Stromal cell of bone marrow (primary cell): ENCODE data around the gene KISS1R.

Experiments
- DNase-seq: peaks from one replicate; pipeline ENCODE4 v3.0.0-alpha.2; 2012; ENCODE audit warnings: low read depth

KISS1R gene

DNA sequence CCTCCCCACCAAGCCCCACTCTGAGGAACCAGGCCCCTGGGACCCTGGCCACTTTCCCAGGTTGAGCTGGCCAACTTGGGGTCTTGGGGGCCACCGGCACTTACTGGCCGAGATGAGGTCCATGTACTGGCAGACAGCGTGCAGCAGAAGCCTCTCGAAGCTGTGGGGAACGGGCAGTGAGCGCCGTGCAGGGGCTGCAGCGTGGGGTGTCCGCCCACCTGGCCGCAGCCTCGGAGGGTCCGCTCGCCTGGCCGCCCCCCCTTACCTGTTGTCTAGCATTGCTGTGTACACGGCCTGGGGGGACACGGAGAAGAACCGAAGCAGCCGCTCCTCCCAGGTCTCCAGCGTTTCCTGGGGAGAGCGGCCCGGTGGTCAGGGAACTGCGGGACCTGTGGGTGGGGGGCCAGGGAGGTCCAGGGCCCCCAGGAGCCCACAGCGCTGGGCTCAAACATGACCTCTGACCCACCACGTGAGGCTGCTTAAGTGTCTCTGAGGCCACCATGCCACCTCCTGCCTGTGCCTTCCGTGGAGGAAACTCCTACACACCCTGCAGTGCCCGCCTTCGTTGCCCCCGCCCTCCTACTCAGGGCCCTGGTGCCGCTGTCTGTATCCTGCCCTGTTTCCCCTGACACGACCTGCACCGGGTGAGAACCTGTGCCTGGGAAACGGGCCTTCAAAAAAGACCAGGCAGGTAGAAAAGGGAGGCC is 17.6 kb upstream of the KISS1R start:
- no peak for DNase-seq

- no peak for DNase-seq
Observed at GRCh38 chr19:900043-900301, 17.2 kb upstream of the KISS1R start.

- no peak for DNase-seq
Observed at GRCh38 chr19:900302-901111, 16.6 kb upstream of the KISS1R start.

GRCh38 chr19:901216-902092 is 15.7 kb upstream of the KISS1R start:
- DNase-seq = no peak

- no peak for DNase-seq
Observed at GRCh38 chr19:902093-902370, 15.1 kb upstream of the KISS1R start.

DNA sequence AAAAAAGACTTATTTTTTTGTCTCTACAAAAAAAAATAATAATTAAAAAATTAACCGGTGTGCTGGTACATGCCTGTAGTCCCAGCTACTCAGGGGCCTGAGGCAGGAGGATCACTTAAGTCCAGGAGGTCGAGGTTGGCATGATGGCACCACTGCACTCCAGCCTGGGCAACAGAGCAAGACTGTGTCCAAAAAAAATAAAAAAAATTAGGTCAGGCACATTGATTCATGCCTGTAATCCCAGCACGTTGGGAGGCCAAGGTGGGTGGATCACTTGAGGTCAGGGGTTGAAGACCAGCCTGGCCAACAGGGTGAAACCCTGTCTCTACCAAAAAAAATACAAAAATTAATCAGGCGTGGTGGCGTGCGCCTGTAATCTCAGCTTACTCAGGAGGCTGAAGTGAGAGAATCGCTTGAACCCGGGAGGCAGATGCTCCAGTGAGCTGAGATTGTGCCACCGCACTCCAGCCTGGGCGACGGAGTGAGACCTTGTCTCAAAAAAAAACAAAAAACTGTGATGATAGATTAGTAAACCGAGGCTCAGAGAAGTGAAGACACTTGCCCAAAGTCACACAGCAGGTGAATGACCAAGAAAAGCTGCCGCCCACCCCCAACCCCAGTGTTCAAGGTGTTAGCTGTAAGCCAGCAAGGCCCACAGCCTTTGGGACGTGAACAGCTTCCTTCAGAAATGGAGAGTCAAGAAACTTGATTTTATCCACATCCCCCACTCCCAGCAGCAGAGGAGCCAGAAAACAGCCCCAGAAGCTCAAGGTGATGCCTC is 14.5 kb upstream of the KISS1R start:
- no peak for DNase-seq

DNA sequence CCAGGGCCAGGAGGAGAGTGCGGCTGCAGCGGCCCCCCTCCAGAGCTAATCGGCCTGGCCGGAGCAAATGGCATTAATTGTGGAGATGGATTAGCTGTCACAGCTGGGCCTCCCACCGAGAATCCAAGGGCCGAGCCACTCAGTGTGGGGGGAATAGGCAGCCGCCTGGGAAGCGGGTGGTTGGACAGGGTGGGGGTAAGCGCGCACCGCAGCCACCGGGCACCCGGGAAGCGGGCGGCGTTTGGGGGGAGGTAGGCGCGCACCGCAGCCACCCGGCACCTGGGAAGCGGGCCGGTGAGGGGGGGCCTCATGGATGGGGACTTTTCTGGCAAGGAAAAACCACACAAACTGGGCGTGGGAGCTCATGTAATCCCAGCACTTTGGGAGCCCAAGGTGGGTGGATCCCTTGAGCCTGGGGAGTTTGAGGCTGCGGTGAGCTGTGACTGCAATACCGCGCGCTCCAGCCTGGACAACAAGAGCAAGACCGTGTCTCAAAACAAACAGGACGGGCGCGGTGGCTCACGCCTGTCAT is 13.8 kb upstream of the KISS1R start:
- DNase-seq = no peak

DNA sequence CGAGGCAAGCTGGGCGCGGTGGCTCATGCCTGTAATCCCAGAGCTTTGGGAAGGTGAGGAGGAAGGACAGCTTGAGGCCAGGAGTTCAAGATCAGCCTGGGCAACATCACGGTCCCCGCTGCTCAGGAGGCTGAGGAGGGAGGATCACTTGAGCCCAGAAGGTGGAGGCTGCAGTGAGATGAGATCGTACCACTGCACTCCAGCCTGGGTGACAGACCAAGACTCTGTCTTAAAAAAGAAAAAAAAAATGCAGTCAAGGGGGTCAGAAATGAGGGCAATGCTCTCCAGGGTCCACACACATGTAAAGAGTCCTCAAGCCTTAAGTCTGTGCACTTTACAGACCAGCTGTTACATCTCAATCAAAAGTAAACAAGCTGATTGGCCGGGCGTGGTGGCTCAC is 12.6 kb upstream of the KISS1R start:
- DNase-seq = no peak

GRCh38 chr19:906480-906879 is 10.7 kb upstream of the KISS1R start:
- DNase-seq = no peak

- DNase-seq = no peak
Observed at GRCh38 chr19:907183-907853, 9.8 kb upstream of the KISS1R start.

GRCh38 chr19:911197-912033 is 5.7 kb upstream of the KISS1R start:
- no peak for DNase-seq

DNA sequence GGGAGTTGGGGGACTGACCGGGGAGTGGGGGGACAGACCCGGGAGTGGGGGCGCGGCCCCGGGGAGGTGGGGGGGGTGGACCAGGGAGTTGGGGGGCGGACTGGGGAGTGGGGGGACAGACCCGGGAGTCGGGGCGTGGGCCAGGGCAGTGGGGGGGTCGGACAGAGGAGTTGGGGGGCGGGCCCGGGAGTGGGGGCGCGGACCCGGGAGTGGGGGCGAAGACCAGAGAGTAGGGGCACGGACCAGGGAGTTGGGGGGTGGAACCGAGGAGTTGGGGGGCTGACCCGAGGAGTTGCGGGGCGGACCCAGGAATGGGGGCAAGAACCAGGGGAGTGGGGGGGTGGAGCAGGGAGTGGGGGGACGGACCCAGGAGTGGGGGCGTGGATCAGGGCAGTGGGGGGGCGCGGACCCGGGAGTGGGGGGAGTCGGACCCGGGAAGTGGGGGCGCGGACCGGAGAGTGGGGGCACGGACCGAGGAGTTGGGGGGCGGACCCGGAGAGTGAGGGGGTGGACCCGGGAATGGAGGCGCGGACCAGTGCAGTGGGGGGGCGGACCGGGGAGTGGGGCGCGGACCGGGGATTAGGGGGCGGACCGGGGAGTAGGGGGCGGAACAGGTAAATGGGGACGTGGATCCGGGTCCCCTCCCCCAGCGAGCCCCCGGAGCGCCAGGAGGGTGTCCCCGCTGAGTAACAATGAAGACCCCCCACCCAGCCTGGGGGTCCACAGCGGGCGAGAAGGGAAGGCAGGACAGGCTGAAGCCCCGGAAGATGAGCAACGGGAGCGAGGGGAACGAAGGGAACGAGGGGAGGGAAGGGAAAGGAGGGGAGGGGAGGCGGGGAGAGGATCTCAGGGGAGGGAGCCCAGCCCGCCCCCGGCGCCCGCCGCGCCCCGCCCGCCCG is 4.7 kb upstream of the KISS1R start:
- DNase-seq = no peak

DNA sequence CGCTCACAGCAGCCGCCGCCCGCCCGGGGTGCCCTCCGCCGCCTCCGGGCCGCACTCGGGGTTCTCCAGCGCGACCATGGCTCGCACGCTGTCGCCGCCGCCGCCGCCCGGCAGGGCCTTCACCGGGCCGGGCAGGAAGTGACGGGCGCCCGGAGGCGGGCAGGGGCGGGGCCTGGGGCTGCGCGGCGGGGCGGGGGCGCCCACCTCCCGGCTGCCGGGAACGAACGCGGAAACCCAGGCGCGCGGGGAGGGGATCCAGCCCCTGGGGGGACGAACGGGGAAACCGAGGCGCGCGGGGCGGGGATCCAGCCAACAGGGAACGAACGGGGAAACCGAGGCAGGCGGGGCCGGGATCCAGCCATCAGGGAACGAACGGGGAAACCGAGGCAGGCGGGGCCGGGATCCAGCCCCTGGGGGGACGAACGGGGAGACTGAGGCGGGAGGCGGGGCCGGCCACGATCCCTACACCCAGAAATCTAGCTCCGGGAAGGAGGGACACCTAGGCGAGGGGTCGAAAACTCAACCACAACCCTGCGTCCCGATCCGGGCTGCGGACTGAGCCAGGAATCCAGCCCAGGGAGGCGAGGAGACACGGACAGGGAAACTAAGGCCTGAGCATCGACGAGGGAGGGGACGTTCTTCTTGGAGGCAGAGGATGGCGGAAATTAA is 3.9 kb upstream of the KISS1R start, which contains the start of gene R3HDM4:
Gene R3HDM4, minus strand, starts transcription at position 140 of the 669 bp plus-strand sequence. Its CDS starts 62 bp downstream, at position 78.
- DNase-seq = no peak

DNA sequence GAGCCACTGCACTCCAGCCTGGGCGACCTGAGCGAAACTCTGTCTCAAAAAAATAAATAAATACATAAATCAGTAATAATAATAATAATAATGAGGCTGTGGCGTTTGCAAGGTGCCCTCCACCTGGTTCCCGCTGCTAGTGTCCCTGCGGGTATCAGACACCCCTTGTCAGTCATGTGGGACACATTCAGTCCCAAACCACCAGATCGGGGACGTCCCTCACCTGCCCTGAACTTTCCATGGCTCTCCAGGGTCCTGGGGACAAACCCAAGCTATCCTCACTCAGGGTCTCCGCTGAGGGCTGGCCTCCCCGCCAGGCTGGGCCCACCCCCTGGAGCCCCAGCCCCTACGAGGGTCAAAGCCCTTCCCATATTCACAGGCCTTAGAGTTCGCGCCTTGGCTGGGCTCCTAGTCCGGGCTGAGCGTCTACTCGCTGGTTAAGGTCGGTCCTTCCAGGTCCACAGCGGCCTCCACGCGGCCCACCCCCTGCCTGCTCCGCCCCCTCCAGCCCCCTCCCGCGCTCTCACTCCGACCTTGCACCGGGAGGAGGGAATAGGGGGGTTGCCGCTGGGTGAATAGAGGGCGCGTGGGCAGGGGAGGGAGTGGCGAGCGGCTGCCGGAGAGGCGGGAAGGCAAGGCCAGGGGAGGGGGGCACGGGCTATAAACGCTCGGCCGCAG is 349 bp upstream of the KISS1R start:
- DNase-seq = no peak

- DNase-seq = no peak
Observed at GRCh38 chr19:918152-918437, 962 bp downstream of the KISS1R start.

- no peak for DNase-seq
Observed at GRCh38 chr19:918481-919198, 1.5 kb downstream of the KISS1R start.

GRCh38 chr19:919199-920050 is 2.3 kb downstream of the KISS1R start:
- DNase-seq = no peak
